Spleen (tissue), 7 donors: ENCODE measurements around the gene YTHDC2.

Source experiments
- POLR2A ChIP-seq, 3 donors: fragments of 450-650 bp; IDR thresholded peaks; one replicate each; pipeline ENCODE4 v1.5.1; 2017; ENCODE audit warnings: antibody characterized with exemption in 3 of 3, mild to moderate bottlenecking in 1 of 3
- POLR2AphosphoS5 ChIP-seq, 3 donors: sonication (generic); formaldehyde crosslinking; IDR thresholded peaks; one replicate each; pipeline ENCODE4 v1.5.1; 2017; ENCODE audit warnings: antibody characterized with exemption in 3 of 3
- TF ChIP-seq, protein P1 (sequence below), 11 experiments: fragments of 200-600 bp in 7 of 11; fragments of 450-650 bp in 4 of 11; sonication (generic) in 4 of 11; IDR thresholded peaks in 8 of 11; conservative IDR thresholded peaks in 3 of 11; 1 replicate in 7 of 11; 2 replicates in 4 of 11; pipeline versions ENCODE4 v1.4.0 to v1.8.0; 2016 to 2021; ENCODE audit warnings: antibody characterized with exemption in 11 of 11, inconsistent platforms in 4 of 11, mild to moderate bottlenecking in 1 of 11
- donor health status: DM: no; HTN: no; CAD: no; lungs with moderate emphysema.
- donor health status: DM: no; HTN: no; CAD: no.
- donor health status: DM: no; HTN: no; CAD: no.

DNA sequence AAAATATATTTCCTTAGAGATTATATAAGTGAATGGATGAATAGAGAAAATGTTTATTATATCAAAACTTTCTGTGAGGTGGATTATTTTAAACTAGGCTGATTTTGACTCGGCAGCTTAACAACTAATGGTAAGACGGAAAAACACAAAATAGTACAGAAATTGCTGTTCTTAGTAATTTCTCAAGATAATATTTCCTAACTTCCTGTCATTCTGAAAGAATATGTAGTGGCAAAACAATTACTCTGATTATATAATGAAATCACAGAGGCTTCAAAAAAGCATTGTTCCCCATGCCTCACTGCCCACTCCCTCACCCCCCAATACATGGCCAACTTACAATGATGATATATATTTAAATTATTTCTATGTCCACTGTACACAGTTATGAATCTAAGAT, 85.4 kb downstream of the YTHDC2 start:
- TF ChIP-seq, protein P1, sequence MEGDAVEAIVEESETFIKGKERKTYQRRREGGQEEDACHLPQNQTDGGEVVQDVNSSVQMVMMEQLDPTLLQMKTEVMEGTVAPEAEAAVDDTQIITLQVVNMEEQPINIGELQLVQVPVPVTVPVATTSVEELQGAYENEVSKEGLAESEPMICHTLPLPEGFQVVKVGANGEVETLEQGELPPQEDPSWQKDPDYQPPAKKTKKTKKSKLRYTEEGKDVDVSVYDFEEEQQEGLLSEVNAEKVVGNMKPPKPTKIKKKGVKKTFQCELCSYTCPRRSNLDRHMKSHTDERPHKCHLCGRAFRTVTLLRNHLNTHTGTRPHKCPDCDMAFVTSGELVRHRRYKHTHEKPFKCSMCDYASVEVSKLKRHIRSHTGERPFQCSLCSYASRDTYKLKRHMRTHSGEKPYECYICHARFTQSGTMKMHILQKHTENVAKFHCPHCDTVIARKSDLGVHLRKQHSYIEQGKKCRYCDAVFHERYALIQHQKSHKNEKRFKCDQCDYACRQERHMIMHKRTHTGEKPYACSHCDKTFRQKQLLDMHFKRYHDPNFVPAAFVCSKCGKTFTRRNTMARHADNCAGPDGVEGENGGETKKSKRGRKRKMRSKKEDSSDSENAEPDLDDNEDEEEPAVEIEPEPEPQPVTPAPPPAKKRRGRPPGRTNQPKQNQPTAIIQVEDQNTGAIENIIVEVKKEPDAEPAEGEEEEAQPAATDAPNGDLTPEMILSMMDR (IDR thresholded peaks at IDR 0.05 in 8 of 11, conservative IDR thresholded peaks at IDR 0.05 in 3 of 11) = no peak
- no peak for TF ChIP-seq POLR2A (IDR thresholded peaks at IDR 0.05)
- no peak for TF ChIP-seq POLR2AphosphoS5 (IDR thresholded peaks at IDR 0.05)
